Ishikawa (cell line): ENCODE results near the gene FOXN4.
A peak's percentile ranks its signal among the peaks of the same experiment; 100 is the strongest.

Experiments used
- CEBPB ChIP-seq: IDR thresholded peaks from 2 replicates; pipeline ENCODE4 v1.6.1; 2012
- CREB1 ChIP-seq: IDR thresholded peaks from 2 replicates; pipeline ENCODE4 v1.6.1; 2012; ENCODE audit warnings: low read depth
- EGR1 ChIP-seq: IDR thresholded peaks from 2 replicates; pipeline ENCODE4 v1.6.1; 2012
- EP300 ChIP-seq: IDR thresholded peaks from 2 replicates; pipeline ENCODE4 v1.6.1; 2012; ENCODE audit warnings: borderline replicate concordance
- FOXM1 ChIP-seq: IDR thresholded peaks from 2 replicates; pipeline ENCODE4 v1.6.1; 2012; ENCODE audit warnings: low read depth, borderline replicate concordance
- MAX ChIP-seq: IDR thresholded peaks from 2 replicates; pipeline ENCODE4 v1.6.1; 2012
- NFIC ChIP-seq: IDR thresholded peaks from 2 replicates; pipeline ENCODE4 v1.6.1; 2012
- RAD21 ChIP-seq: IDR thresholded peaks from 2 replicates; pipeline ENCODE4 v1.6.1; 2012; ENCODE audit warnings: low read depth
- REST ChIP-seq: IDR thresholded peaks from 2 replicates; pipeline ENCODE4 v1.6.1; 2012; ENCODE audit warnings: low read depth, mild to moderate bottlenecking
- TAF1 ChIP-seq: IDR thresholded peaks from 2 replicates; pipeline ENCODE4 v1.6.1; 2012; ENCODE audit warnings: low read depth, mild to moderate bottlenecking
- TCF12 ChIP-seq: IDR thresholded peaks from 2 replicates; pipeline ENCODE4 v1.6.1; 2012; ENCODE audit warnings: low read depth
- TEAD4 ChIP-seq: IDR thresholded peaks from 2 replicates; pipeline ENCODE4 v1.6.1; 2012
- USF1 ChIP-seq: IDR thresholded peaks from 2 replicates; pipeline ENCODE4 v1.6.1; 2012
- YY1 ChIP-seq: IDR thresholded peaks from 2 replicates; pipeline ENCODE4 v1.6.1; 2012; ENCODE audit warnings: low read depth
- ZBTB7A ChIP-seq: IDR thresholded peaks from 2 replicates; pipeline ENCODE4 v1.6.1; 2012; ENCODE audit warnings: low read depth

FOXN4 gene

GRCh38 chr12:109274381-109274780 lies 34.7 kb downstream of the FOXN4 start:
- TF ChIP-seq TAF1 = no peak
- no peak for TF ChIP-seq EGR1
- no peak for TF ChIP-seq ZBTB7A
- no peak for TF ChIP-seq REST
- TF ChIP-seq USF1 = no peak
- no peak for TF ChIP-seq RAD21
- no peak for TF ChIP-seq TCF12
- TF ChIP-seq MAX = no peak
- no peak for TF ChIP-seq NFIC

- no peak for TF ChIP-seq TAF1
- no peak for TF ChIP-seq EGR1
- TF ChIP-seq ZBTB7A = no peak
- TF ChIP-seq EP300 = no peak
- TF ChIP-seq RAD21 = no peak
- TF ChIP-seq USF1 = no peak
- TF ChIP-seq MAX = no peak
- no peak for TF ChIP-seq NFIC
- no peak for TF ChIP-seq REST
- no peak for TF ChIP-seq TCF12
- no peak for TF ChIP-seq CREB1
- no peak for TF ChIP-seq CEBPB
- TF ChIP-seq TEAD4 = no peak
- no peak for TF ChIP-seq FOXM1
- TF ChIP-seq YY1 = no peak
Observed at GRCh38 chr12:109273354-109273753, 35.7 kb downstream of the FOXN4 start.

GRCh38 chr12:109271418-109271817 lies 37.7 kb downstream of the FOXN4 start:
- no peak for TF ChIP-seq REST

- TF ChIP-seq MAX = no peak
Observed at GRCh38 chr12:109270494-109270893, 38.6 kb downstream of the FOXN4 start.

GRCh38 chr12:109269428-109269827 lies 39.7 kb downstream of the FOXN4 start:
- TF ChIP-seq RAD21 (no peak), MAX (no peak), YY1 (no peak), NFIC (no peak), EP300 (no peak), FOXM1 (no peak), USF1 (peak; percentile 11; the same call in 1 of the 2 replicates), CREB1 (no peak)
